IMR-90 (cell line): Measurements from ENCODE around the gene PGR. TPM values are rescaled to one million over a fixed set of nuclear protein-coding genes. Genes with fewer than 3 reads are reported as not detected.

Source experiments
- ATAC-seq: fragments of 200-7000 bp; cut with Tn5 transposase; 2 replicates; pipeline ENCODE4 v1.9.1; 2020; ENCODE audit warnings: low read depth, mild to moderate bottlenecking, moderate library complexity
- BruUV-seq: library from RNA; stranded (reverse); fragments of 400-500 nt; replicated peaks from 2 replicates; lab custom pipeline; 2021; lab: Mats Ljungman, UMichigan
- CTCF ChIA-PET: fragments of 300-600 bp; formaldehyde crosslinking; extraction: SDS; loops from one replicate; lab custom pipeline; 2021; ENCODE audit warnings: antibody characterized with exemption; lab: Yijun Ruan, JAX
- POLR2A ChIA-PET: fragments of 300-600 bp; sonication (Branson Sonifier 250); formaldehyde crosslinking; loops from one replicate; lab custom pipeline; 2022; ENCODE audit warnings: antibody characterized with exemption; ENCODE audit not compliant: unreplicated experiment; lab: Charles Lee
- DNase-seq: peaks from one replicate; pipeline ENCODE4 v3.0.0; 2013
- H2AFZ ChIP-seq: replicated peaks from 2 replicates; pipeline ENCODE3; 2013; ENCODE audit warnings: low read length, mild to moderate bottlenecking; ENCODE audit not compliant: poor library complexity
- H2AK5ac ChIP-seq: 2 replicates; pipeline ENCODE4 v1.6.1; 2013; ENCODE audit warnings: low read depth, low read length, inconsistent platforms
- H2AK9ac ChIP-seq: replicated peaks from 2 replicates; pipeline ENCODE3; 2013; ENCODE audit warnings: mild to moderate bottlenecking, low read depth, low read length, moderate library complexity; ENCODE audit not compliant: poor library complexity
- H2BK120ac ChIP-seq: 2 replicates; pipeline ENCODE4 v1.6.1; 2013; ENCODE audit warnings: low read depth, low read length, inconsistent platforms
- H2BK15ac ChIP-seq: 3 replicates; pipeline ENCODE4 v1.6.1; 2013; ENCODE audit warnings: low read depth, low read length, inconsistent platforms
- H2BK20ac ChIP-seq: 2 replicates; pipeline ENCODE4 v1.6.1; 2013; ENCODE audit warnings: low read depth, mild to moderate bottlenecking, inconsistent platforms, low read length, moderate library complexity
- H2BK5ac ChIP-seq: 2 replicates; pipeline ENCODE4 v1.6.1; 2013; ENCODE audit warnings: mild to moderate bottlenecking, low read depth, low read length, inconsistent platforms; ENCODE audit not compliant: poor library complexity, severe bottlenecking
- H3K14ac ChIP-seq: replicated peaks from 2 replicates; pipeline ENCODE4 v1.6.1; 2013; ENCODE audit warnings: low read depth, low read length, inconsistent platforms
- H3K18ac ChIP-seq: 2 replicates; pipeline ENCODE4 v1.6.1; 2013; ENCODE audit warnings: low read depth, low read length, control low read depth
- H3K23ac ChIP-seq: 2 replicates; pipeline ENCODE4 v1.6.1; 2013; ENCODE audit warnings: low read depth, low read length, inconsistent platforms
- H3K27ac ChIP-seq: 2 replicates; pipeline ENCODE4 v1.5.1; 2013; ENCODE audit warnings: mild to moderate bottlenecking, control low read depth, low read length; ENCODE audit not compliant: insufficient read depth
- H3K27me3 ChIP-seq: 2 replicates; pipeline ENCODE4 v1.6.1; 2013; ENCODE audit warnings: low read length; ENCODE audit not compliant: control insufficient read depth, insufficient read depth
- H3K36me3 ChIP-seq: 2 replicates; pipeline ENCODE4 v1.6.1; 2013; ENCODE audit warnings: low read length, mixed read lengths; ENCODE audit not compliant: control insufficient read depth, insufficient read depth
- H3K4ac ChIP-seq: 2 replicates; pipeline ENCODE4 v1.6.1; 2013; ENCODE audit warnings: low read depth, low read length, inconsistent platforms
- H3K4me1 ChIP-seq: 2 replicates; pipeline ENCODE4 v1.6.1; 2013; ENCODE audit warnings: low read length, mixed read lengths; ENCODE audit not compliant: control insufficient read depth, insufficient read depth
- H3K4me2 ChIP-seq: 2 replicates; pipeline ENCODE4 v1.6.1; 2013; ENCODE audit warnings: low read depth, mild to moderate bottlenecking, control low read depth, low read length, moderate library complexity
- H3K4me3 ChIP-seq: 2 replicates; pipeline ENCODE4 v1.5.1; 2013; ENCODE audit warnings: low read depth, mild to moderate bottlenecking, control low read depth, low read length, moderate library complexity; ENCODE audit not compliant: insufficient read depth
- H3K56ac ChIP-seq: 2 replicates; pipeline ENCODE4 v1.6.1; 2013; ENCODE audit warnings: low read length, inconsistent platforms; ENCODE audit not compliant: insufficient read depth; ENCODE audit errors: extremely low read depth
- H3K79me1 ChIP-seq, 2 experiments: 2 replicates each; pipeline ENCODE4 v1.6.1; 2013; ENCODE audit warnings: low read length in 2 of 2, inconsistent platforms in 1 of 2, low read depth in 1 of 2
- H3K9ac ChIP-seq: 2 replicates; pipeline ENCODE4 v1.6.1; 2013; ENCODE audit warnings: low read depth, low read length, control low read depth
- H3K9me1 ChIP-seq: 2 replicates; pipeline ENCODE4 v1.6.1; 2013; ENCODE audit warnings: low read length, inconsistent platforms; ENCODE audit not compliant: insufficient read depth
- H3K9me3 ChIP-seq: 2 replicates; pipeline ENCODE4 v1.6.1; 2013; ENCODE audit warnings: low read length; ENCODE audit not compliant: control insufficient read depth, insufficient read depth
- H4K20me1 ChIP-seq: 2 replicates; pipeline ENCODE4 v1.6.1; 2013; ENCODE audit warnings: low read length, inconsistent platforms; ENCODE audit not compliant: insufficient read depth
- H4K5ac ChIP-seq: 2 replicates; pipeline ENCODE4 v1.6.1; 2013; ENCODE audit warnings: mild to moderate bottlenecking, low read depth, low read length, control low read depth
- H4K8ac ChIP-seq, 2 experiments: 2 replicates each; pipeline ENCODE4 v1.6.1; 2013; ENCODE audit warnings: low read depth in 2 of 2, low read length in 2 of 2, control low read depth in 1 of 2, inconsistent platforms in 1 of 2
- H4K91ac ChIP-seq: 2 replicates; pipeline ENCODE4 v1.6.1; 2013; ENCODE audit warnings: low read depth, low read length, inconsistent platforms; ENCODE audit not compliant: insufficient read depth
- BHLHE40 ChIP-seq: fragments of 150-350 bp; IDR thresholded peaks from 2 replicates; pipeline ENCODE4 v1.6.1; 2016; ENCODE audit warnings: mild to moderate bottlenecking, low read depth, low read length
- CEBPB ChIP-seq: IDR thresholded peaks from 2 replicates; pipeline ENCODE4 v1.6.1; 2012; ENCODE audit warnings: low read depth, low read length, improper control_type of control experiment
- CHD1 ChIP-seq: IDR thresholded peaks from 2 replicates; pipeline ENCODE4 v1.6.1; 2012; ENCODE audit warnings: low read depth, low read length, improper control_type of control experiment
- ELK1 ChIP-seq: fragments of 150-350 bp; IDR thresholded peaks from 2 replicates; pipeline ENCODE4 v1.6.1; 2016; ENCODE audit warnings: low read depth, mild to moderate bottlenecking, low read length, moderate library complexity, borderline replicate concordance
- FOS ChIP-seq: fragments of 150-350 bp; IDR thresholded peaks from 2 replicates; pipeline ENCODE4 v1.6.1; 2016; ENCODE audit warnings: low read depth, low read length
- MAFK ChIP-seq: IDR thresholded peaks from 2 replicates; pipeline ENCODE4 v1.6.1; 2012; ENCODE audit warnings: low read depth, low read length, improper control_type of control experiment
- MAZ ChIP-seq: IDR thresholded peaks from 2 replicates; pipeline ENCODE4 v1.6.1; 2012; ENCODE audit warnings: low read depth, mild to moderate bottlenecking, low read length, improper control_type of control experiment, moderate library complexity, borderline replicate concordance
- MXI1 ChIP-seq: IDR thresholded peaks from 2 replicates; pipeline ENCODE4 v1.6.1; 2012; ENCODE audit warnings: low read depth, mild to moderate bottlenecking, low read length, moderate library complexity, borderline replicate concordance
- NFE2L2 ChIP-seq: fragments of 150-350 bp; IDR thresholded peaks from 2 replicates; pipeline ENCODE4 v1.6.1; 2016; ENCODE audit warnings: low read depth, mild to moderate bottlenecking, low read length
- POLR2A ChIP-seq: IDR thresholded peaks from 2 replicates; pipeline ENCODE4 v1.6.1; 2012; ENCODE audit warnings: mild to moderate bottlenecking, low read depth, low read length
- RAD21 ChIP-seq: IDR thresholded peaks from 2 replicates; pipeline ENCODE4 v1.6.1; 2012; ENCODE audit warnings: low read length, improper control_type of control experiment
- RCOR1 ChIP-seq: IDR thresholded peaks from 2 replicates; pipeline ENCODE4 v1.6.1; 2012; ENCODE audit warnings: mild to moderate bottlenecking, low read length, improper control_type of control experiment; ENCODE audit not compliant: insufficient replicate concordance
- SMC3 ChIP-seq: fragments of 150-350 bp; IDR thresholded peaks from 2 replicates; pipeline ENCODE4 v1.6.1; 2016; ENCODE audit warnings: low read depth, mild to moderate bottlenecking, antibody characterized with exemption, low read length, moderate library complexity
- WGBS, 2 experiments: methylation state at CpG; one replicate each; pipeline versions ENCODE4 v1.1.5 to v1.1.7; 2013; ENCODE audit warnings: missing lambda C conversion rate in 2 of 2; ENCODE audit not compliant: insufficient read length in 1 of 2; ENCODE audit errors: extremely low coverage in 2 of 2; 5-methylcytosine and 5-hydroxymethylcytosine counted together
- dilution Hi-C: fragments of 300-500 bp; cut with HindIII; formaldehyde crosslinking; loops from one replicate; pipeline ENCODE4 v1.14.3; 2018; ENCODE audit warnings: low sequenced_read_pairs; ENCODE audit not compliant: unreplicated experiment
- in situ Hi-C: fragments of 300-500 bp; cut with MboI; formaldehyde crosslinking; loops from 3 replicates; pipeline ENCODE4 v1.14.3; 2019; ENCODE audit warnings: low sequenced_read_pairs, inconsistent platforms, mixed read lengths
- intact Hi-C: fragments of 100-400 bp; cut with micrococcal nuclease; formaldehyde crosslinking; loops from 2 replicates; pipeline ENCODE4 v1.10.0; 2022
- polyA plus RNA-seq, 3 experiments: library from polyadenylated mRNA; depleted of rRNA; stranded (reverse); fragments of >200 nt; gene quantifications; 2 replicates each; pipeline ENCODE4 v1.2.3, GENCODE V29; 2012; ENCODE audit warnings: low replicate concordance in 1 of 3
- total RNA-seq: library from RNA; depleted of rRNA; stranded (reverse); fragments of >200 nt; gene quantifications from 2 replicates; pipeline ENCODE4 v1.2.3, GENCODE V29; 2012
- TF ChIP-seq, protein P1 (sequence below): fragments of 150-350 bp; IDR thresholded peaks from 2 replicates; pipeline ENCODE4 v1.6.1; 2017; ENCODE audit warnings: mild to moderate bottlenecking, antibody characterized with exemption, low read length, low read depth

Gene PGR
- total and polyA plus RNA-seq, 2 of the 4 experiments (the other 2 are of a cell fraction): under 0.01 TPM; not detected in 1

GRCh38 chr11:101113540-101113939, 16.1 kb downstream of the PGR start:
- no peaks in the 10 kb centered on the region for H3K36me3 ChIP-seq

More at GRCh38 chr11:101113540-101113939, 16.1 kb downstream of the PGR start:
- dilution Hi-C loops (no loop called here), in situ Hi-C loops (no loop called here), intact Hi-C loops (no loop called here)
- H3K9ac ChIP-seq: no peak overlapping the region
- H2BK5ac ChIP-seq: no peak overlapping the region
- H3K4me3 ChIP-seq: no peak overlapping the region
- no peaks in the 10 kb centered on the region for H4K20me1 ChIP-seq
- DNase-seq (no peak), ATAC-seq (no peak)
- H2AK5ac ChIP-seq: no peak overlapping the region
- H3K18ac ChIP-seq: no peak overlapping the region
- no peaks in the 10 kb centered on the region for H3K9me1 ChIP-seq
- H3K9me3 ChIP-seq: no peaks in the 10 kb centered on the region
- H3K27me3 ChIP-seq: no peaks in the 10 kb centered on the region
- H4K91ac ChIP-seq: no peak overlapping the region
- ChIA-PET CTCF (no interaction called here), POLR2A (no interaction called here)
- H2BK20ac ChIP-seq: no peak overlapping the region
- H3K23ac ChIP-seq: no peak overlapping the region
- H3K4me2 ChIP-seq: no peak overlapping the region
- no peak overlapping the region for H4K5ac ChIP-seq
- no peak overlapping the region for H2AK9ac ChIP-seq
- no peak overlapping the region for H2AFZ ChIP-seq
- no peak overlapping the region for H4K8ac ChIP-seq
- H3K79me1 ChIP-seq: no peaks in the 10 kb centered on the region
- no peak overlapping the region for H3K14ac ChIP-seq
- H3K56ac ChIP-seq: no peak overlapping the region
- TF ChIP-seq CEBPB (no peak), NFE2L2 (no peak), MAFK (no peak), RCOR1 (no peak), MXI1 (no peak), BHLHE40 (no peak), ELK1 (no peak), POLR2A (no peak), SMC3 (no peak), MAZ (no peak), RAD21 (no peak), CHD1 (no peak), FOS (no peak)
- TF ChIP-seq, protein P1, sequence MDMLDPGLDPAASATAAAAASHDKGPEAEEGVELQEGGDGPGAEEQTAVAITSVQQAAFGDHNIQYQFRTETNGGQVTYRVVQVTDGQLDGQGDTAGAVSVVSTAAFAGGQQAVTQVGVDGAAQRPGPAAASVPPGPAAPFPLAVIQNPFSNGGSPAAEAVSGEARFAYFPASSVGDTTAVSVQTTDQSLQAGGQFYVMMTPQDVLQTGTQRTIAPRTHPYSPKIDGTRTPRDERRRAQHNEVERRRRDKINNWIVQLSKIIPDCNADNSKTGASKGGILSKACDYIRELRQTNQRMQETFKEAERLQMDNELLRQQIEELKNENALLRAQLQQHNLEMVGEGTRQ: no peak
- no TSS peak for BruUV-seq
- no peak overlapping the region for H2BK15ac ChIP-seq
- H3K4me1 ChIP-seq: no peaks in the 10 kb centered on the region
- H3K27ac ChIP-seq: no peak overlapping the region
- H3K4ac ChIP-seq: no peak overlapping the region
- no CpG with 5 or more reads among the region's 2 CpGs for WGBS, 2 experiments
- H2BK120ac ChIP-seq: no peak overlapping the region
